Measurements from ENCODE around the gene IFITM2. TPM values are rescaled to one million over a fixed set of nuclear protein-coding genes. Genes with fewer than 3 reads are reported as not detected.

IFITM2 gene
- total and polyA plus RNA-seq, 2 experiments from 2014 or later: 91.2 to 857 TPM

DNA sequence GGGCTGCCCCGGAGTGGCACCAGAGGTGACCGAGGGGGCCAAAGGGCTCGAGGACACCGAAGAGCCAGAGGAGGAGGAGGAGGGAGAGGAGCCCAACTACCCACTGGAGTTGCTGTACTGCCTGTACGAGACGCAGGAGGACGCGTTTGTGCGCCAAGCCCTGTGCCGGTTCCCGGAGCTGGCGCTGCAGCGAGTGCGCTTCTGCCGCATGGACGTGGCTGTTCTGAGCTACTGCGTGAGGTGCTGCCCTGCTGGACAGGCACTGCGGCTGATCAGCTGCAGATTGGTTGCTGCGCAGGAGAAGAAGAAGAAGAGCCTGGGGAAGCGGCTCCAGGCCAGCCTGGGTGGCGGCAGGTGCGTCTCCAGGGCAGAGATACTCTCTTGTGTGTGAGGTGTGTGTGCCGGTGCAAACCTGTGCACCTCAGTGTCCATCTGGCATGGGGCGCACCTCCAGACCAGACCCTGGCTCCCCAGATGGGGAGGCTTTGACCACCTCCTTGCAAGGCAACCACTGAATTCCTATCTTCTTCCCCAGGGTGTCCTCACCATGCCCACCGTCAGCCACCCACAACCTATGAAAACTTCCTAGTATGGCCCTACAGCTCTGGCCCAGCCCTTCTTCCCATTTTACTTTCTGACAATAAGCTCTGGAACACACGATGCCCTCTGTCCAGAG is 26.0 kb upstream of the IFITM2 start:
- Mint-ChIP-seq H3K9me3 (no peaks in the 10 kb centered on the region), H3K27ac (no peak overlapping the region), H3K27me3 (ENCODE audit: insufficient read depth, low read depth, poor library complexity) (peaks cover 59% of the 10 kb centered on the region), H3K36me3 (ENCODE audit: low read depth) (no peaks in the 10 kb centered on the region; the same call in 2 of the 3 replicates), H3K4me1 (peaks cover 24% of the 10 kb centered on the region), H3K4me3 (no peak overlapping the region; the same call in 2 of the 3 replicates)
- H3K4me3 ChIP-seq: no peak overlapping the region
- no peak overlapping the region for H3K4me2 ChIP-seq
- no peak overlapping the region for H2AFZ ChIP-seq
- no peaks in the 10 kb centered on the region for H3K79me2 ChIP-seq (replicated peaks; ENCODE audit: insufficient read depth)
- no peak overlapping the region for H3K27ac ChIP-seq (ENCODE audit: low read depth)
- ATAC-seq (no peak), DNase-seq (ENCODE audit: low spot score) (no peak)
- TF ChIP-seq ZNF114 (CRISPR knock-in tag; IDR thresholded peaks at IDR 0.05) (no peak), NANOG (IDR thresholded peaks at IDR 0.05; ENCODE audit: borderline replicate concordance) (no peak)
- TF ChIP-seq, protein P1, sequence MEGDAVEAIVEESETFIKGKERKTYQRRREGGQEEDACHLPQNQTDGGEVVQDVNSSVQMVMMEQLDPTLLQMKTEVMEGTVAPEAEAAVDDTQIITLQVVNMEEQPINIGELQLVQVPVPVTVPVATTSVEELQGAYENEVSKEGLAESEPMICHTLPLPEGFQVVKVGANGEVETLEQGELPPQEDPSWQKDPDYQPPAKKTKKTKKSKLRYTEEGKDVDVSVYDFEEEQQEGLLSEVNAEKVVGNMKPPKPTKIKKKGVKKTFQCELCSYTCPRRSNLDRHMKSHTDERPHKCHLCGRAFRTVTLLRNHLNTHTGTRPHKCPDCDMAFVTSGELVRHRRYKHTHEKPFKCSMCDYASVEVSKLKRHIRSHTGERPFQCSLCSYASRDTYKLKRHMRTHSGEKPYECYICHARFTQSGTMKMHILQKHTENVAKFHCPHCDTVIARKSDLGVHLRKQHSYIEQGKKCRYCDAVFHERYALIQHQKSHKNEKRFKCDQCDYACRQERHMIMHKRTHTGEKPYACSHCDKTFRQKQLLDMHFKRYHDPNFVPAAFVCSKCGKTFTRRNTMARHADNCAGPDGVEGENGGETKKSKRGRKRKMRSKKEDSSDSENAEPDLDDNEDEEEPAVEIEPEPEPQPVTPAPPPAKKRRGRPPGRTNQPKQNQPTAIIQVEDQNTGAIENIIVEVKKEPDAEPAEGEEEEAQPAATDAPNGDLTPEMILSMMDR (conservative IDR thresholded peaks at IDR 0.05; ENCODE audit: low read depth in 2 of 2): no peak
- TF ChIP-seq, protein P2, sequence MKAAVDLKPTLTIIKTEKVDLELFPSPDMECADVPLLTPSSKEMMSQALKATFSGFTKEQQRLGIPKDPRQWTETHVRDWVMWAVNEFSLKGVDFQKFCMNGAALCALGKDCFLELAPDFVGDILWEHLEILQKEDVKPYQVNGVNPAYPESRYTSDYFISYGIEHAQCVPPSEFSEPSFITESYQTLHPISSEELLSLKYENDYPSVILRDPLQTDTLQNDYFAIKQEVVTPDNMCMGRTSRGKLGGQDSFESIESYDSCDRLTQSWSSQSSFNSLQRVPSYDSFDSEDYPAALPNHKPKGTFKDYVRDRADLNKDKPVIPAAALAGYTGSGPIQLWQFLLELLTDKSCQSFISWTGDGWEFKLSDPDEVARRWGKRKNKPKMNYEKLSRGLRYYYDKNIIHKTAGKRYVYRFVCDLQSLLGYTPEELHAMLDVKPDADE (IDR thresholded peaks at IDR 0.05): no peak
- H4K20me1 ChIP-seq (replicated peaks; ENCODE audit: insufficient read depth): no peaks in the 10 kb centered on the region
- peaks cover 60% of the 10 kb centered on the region for H3K27me3 ChIP-seq (ENCODE audit: insufficient read depth)
- H3F3A ChIP-seq (replicated peaks; ENCODE audit: low read depth): no peaks in the 10 kb centered on the region; the same call in 1 of the 2 replicates
- no peaks in the 10 kb centered on the region for H3K9me2 ChIP-seq (ENCODE audit: insufficient read depth)
- no peaks in the 10 kb centered on the region for H3K36me3 ChIP-seq (ENCODE audit: insufficient read depth)
- no peaks in the 10 kb centered on the region for H3K4me1 ChIP-seq (ENCODE audit: insufficient read depth)

DNA sequence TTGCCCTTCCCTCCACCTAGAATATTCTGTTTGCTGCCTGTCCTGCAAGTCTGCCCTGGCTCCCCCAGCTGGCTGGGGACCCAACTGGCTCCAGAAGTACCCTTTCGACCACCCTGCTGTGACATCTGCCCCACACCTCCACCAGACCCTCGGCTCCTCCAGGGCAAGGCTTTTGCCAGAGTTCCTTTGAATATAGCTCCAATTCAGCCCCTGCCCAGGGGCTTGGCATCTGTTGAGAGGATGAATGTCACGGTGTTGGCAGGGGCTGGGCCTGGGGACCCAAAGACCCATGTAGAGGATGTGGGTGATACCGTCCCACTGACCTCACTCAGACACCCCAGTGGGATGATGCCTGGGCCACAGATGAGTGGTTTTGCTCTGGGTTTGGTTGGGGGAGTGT is 25.4 kb upstream of the IFITM2 start:
- Histone ChIP-seq H3K27ac (ENCODE audit: low read depth) (no peak overlapping the region), H3K36me3 (ENCODE audit: insufficient read depth) (no peaks in the 10 kb centered on the region), H4K20me1 (replicated peaks; ENCODE audit: insufficient read depth) (no peaks in the 10 kb centered on the region), H3K4me3 (no peak overlapping the region), H3K79me2 (replicated peaks; ENCODE audit: insufficient read depth) (no peaks in the 10 kb centered on the region), H3K9me2 (ENCODE audit: insufficient read depth) (no peaks in the 10 kb centered on the region), H3K4me2 (no peak overlapping the region), H2AFZ (no peak overlapping the region), H3F3A (replicated peaks; ENCODE audit: low read depth) (peaks cover 3% of the 10 kb centered on the region; the same call in 1 of the 2 replicates), H3K4me1 (ENCODE audit: insufficient read depth) (no peaks in the 10 kb centered on the region), H3K27me3 (ENCODE audit: insufficient read depth) (peaks cover 65% of the 10 kb centered on the region)
- Mint-ChIP-seq H3K9me3 (peaks cover 2% of the 10 kb centered on the region; the same call in 1 of the 3 replicates), H3K27ac (no peak overlapping the region), H3K27me3 (ENCODE audit: insufficient read depth, low read depth, poor library complexity) (peaks cover 64% of the 10 kb centered on the region), H3K4me3 (no peak overlapping the region; the same call in 2 of the 3 replicates), H3K36me3 (ENCODE audit: low read depth) (no peaks in the 10 kb centered on the region; the same call in 2 of the 3 replicates), H3K4me1 (peaks cover 28% of the 10 kb centered on the region)
- DNase-seq (ENCODE audit: low spot score) (no peak), ATAC-seq (no peak)
- TF ChIP-seq POLR2AphosphoS5 (IDR thresholded peaks at IDR 0.05; ENCODE audit: low read depth) (no peak), NANOG (IDR thresholded peaks at IDR 0.05; ENCODE audit: borderline replicate concordance) (no peak), EZH2 (IDR thresholded peaks at IDR 0.05; ENCODE audit: low read depth, unreplicated experiment) (no peak), STAT1 (IDR thresholded peaks at IDR 0.05; ENCODE audit: unreplicated experiment) (no peak), JUNB (IDR thresholded peaks at IDR 0.05; ENCODE audit: unreplicated experiment) (no peak)
- TF ChIP-seq, protein P2 (IDR thresholded peaks at IDR 0.05): no peak
- TF ChIP-seq, protein P3, sequence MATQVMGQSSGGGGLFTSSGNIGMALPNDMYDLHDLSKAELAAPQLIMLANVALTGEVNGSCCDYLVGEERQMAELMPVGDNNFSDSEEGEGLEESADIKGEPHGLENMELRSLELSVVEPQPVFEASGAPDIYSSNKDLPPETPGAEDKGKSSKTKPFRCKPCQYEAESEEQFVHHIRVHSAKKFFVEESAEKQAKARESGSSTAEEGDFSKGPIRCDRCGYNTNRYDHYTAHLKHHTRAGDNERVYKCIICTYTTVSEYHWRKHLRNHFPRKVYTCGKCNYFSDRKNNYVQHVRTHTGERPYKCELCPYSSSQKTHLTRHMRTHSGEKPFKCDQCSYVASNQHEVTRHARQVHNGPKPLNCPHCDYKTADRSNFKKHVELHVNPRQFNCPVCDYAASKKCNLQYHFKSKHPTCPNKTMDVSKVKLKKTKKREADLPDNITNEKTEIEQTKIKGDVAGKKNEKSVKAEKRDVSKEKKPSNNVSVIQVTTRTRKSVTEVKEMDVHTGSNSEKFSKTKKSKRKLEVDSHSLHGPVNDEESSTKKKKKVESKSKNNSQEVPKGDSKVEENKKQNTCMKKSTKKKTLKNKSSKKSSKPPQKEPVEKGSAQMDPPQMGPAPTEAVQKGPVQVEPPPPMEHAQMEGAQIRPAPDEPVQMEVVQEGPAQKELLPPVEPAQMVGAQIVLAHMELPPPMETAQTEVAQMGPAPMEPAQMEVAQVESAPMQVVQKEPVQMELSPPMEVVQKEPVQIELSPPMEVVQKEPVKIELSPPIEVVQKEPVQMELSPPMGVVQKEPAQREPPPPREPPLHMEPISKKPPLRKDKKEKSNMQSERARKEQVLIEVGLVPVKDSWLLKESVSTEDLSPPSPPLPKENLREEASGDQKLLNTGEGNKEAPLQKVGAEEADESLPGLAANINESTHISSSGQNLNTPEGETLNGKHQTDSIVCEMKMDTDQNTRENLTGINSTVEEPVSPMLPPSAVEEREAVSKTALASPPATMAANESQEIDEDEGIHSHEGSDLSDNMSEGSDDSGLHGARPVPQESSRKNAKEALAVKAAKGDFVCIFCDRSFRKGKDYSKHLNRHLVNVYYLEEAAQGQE (IDR thresholded peaks at IDR 0.05; ENCODE audit: unreplicated experiment): no peak
